GM19351 (cell line): ENCODE measurements around the gene TMEM87B.
"Not testable (repeated sequence)": the region's sequence is repeated elsewhere in the genome, so short reads cannot be mapped to it uniquely, and the experiment has no call there.

Source experiments
- ATAC-seq: cut with Tn5 transposase; IDR thresholded peaks from one replicate; pipeline ENCODE4 v1.9.1; 2021; ENCODE audit warnings: mild to moderate bottlenecking, moderate library complexity; ENCODE audit not compliant: unreplicated experiment

Gene TMEM87B

DNA sequence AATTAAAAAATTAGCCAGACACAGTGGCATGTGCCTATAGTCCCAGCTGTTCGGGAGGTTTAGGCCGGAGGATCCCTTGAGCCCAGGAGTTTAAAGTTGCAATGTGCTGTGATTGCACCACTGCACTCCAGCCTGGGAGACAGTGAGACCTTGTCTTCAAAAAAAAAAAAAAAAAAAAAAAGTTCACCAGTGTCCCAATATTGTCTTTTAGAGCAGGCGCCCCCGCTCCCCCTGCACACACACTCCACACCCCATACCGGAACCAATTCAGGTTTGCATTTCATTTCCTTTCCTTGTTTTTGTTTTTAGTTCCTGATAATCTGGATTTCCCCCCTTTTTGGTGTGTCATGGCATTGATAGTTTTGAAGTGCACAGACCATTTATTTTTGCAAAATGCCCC lies 10.4 kb downstream of the TMEM87B start:
- no peak for ATAC-seq

DNA sequence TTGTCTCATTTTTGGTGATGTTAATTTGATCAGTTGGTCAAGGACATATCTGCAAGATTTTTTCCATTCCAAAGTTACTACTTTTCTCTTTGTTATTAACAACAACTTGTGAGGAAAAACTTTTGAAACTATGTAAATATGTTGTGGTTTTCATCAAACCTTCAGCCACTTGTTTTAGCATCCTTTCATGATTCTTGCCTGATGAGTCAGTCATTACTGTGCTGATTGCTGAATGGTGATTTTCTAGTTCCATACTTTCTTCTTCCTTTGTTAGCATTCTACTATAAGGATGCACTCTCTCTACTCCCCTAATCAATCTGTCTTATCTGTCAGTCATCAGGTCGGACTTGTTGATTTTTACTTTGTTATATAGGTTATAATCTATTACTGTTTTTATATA lies 10.9 kb downstream of the TMEM87B start:
- no peak for ATAC-seq

DNA sequence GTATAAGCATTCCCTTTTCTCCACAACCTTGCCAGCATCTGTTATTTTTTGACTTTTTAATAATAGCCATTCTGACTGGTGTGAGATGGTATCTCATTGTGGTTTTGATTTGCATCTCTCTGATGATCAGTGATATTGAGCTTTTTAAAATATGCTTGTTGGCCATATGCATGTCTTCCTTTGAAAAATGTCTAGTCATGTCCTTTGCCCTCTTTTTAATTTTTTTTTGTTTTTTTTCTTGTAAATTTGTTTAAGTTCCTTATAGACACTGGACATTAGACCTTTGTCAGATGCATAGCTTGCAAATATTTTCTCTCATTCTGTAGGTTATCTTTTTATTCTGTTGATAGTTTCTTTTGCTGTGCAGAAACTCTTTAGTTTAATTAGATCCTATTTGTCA lies 14.7 kb downstream of the TMEM87B start:
- ATAC-seq: not testable (repeated sequence)

DNA sequence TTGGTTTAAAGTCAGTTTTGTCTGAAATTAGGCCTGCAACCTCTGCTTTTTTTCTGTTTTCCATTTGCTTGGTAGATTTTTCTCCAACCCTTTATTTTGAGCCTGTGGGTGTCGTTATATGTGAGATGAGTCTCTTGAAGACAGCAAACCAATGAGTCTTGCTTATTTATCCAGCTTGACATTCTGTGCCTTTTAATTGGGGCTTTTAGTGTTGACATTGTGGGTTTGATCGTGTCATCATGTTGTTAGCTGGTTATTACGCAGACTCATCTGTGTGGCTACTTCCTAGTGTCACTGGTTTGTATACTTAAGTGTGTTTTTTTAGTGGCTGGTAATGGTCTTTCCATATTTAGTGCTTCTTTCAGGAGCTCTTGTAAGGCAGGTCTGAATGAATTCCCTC lies 18.8 kb downstream of the TMEM87B start:
- ATAC-seq: no peak

DNA sequence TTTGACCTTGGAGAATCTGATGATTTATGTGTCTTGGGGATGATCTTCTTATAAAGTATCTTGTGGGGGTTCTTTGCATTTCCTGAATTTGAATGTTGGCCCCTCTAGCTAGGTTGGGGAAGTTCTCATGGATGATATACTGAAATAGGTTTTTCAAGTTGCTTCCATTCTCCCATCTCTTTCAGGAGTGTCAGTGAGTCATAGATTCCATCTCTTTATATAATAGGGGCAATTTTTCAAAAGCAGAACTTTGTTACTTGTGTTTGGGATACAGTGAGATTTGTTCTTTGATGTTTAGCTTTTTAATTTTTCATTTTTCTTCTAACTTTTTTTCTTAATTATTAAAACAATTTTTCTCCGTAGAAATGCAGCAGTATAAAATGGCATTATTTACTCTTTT lies 19.4 kb downstream of the TMEM87B start:
- ATAC-seq: no peak

DNA sequence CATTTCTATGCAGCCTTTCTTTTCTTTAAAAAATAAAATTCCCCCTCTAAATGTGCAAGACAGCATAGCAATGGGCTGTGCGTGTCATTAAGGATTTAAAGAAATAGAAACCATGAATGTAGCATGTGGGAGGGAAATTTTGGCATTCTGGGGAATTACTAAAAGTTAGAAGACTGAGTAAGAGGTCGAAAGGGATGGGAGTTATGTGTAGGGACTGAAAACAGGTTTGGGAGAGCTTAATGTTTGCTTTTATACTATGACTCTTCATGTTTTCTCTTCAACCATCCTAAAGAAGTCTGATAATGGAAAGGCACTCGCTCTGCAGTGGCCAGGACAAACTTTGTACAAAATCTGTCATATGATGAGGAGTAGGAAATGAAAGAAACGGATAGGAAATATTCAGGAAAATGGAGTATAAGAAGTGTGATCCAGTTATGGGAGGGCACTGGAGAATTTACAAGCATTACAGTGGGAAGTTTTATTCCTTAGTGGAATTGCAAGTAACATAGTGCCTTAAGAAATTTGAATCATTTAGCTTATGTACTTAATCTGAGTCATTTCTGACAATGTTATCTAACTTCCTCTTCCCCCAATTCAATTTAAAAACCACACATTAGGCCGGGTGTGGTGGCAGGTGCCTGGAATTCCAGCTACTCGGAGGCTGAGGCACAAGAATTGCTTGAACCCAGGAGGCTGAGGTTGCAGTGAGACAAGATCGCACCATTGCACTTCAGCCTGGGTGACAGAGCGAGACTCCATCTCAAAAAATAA lies 20.6 kb downstream of the TMEM87B start:
- ATAC-seq: no peak

DNA sequence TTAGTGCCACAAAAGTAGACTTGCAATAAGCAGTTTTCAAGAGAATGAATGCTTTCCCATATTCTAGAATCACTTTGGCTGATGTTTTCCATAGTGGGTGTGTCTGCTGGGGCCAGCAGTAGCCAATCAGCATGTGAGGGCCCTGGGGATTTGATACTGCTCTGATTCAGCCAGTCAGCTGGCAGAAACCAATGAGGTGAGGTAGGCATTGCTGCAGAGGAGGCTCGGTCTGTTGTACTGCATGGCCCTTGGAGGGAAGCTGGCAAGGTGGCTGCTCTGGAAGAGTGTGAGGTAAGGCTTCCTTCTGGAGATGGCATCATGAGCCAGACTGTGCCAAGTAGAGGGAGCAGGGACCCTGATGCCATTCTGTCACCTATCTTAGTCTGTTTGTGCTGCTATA lies 22.7 kb downstream of the TMEM87B start:
- no peak for ATAC-seq

DNA sequence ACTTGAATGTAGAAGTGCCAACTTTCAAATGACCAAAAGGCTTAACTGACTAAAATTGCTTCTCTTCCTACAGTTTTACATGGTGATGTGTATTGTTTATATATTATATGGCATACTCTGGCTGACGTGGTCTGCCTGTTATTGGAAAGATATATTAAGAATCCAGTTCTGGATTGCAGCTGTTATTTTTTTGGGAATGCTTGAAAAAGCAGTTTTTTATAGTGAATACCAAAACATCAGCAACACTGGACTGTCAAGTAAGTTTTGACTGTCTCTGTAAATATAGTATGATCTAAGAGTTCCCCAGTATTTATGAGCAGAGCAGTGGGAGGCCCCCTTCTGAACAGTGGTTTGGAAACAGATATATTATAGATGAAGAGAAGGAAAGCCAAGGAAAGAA lies 26.2 kb downstream of the TMEM87B start:
- ATAC-seq: no peak

DNA sequence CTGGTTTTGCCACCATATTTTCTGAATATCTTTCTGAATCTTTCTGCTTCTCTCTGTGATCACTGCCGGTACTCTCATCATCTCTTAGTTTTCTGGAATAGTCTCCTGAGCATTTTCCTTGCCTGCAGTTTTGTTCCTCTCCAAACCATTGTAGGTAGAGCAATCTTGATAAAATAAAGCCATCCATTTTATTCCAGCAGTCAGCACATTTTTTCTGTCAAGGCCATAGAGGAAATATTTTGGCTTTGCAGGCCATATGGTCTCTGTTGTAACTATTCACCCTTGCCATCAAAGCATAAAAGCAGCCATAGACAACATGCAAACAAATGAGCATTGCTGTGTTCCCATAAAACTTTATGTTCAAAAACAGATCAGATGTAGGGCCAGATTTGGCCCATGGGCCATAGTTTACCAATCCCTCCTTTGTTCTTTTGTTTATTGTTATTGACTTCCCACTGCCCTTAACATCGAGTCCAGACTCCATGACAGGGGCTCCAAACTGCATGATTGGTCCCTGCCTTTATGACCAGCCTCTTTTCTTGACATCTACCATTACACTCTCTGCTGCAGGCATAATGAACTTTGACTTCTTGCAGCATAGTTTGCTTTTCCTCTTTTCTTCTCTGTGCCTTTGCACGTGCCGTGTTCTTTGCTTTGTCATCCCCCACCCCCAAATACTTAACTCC lies 29.8 kb downstream of the TMEM87B start:
- ATAC-seq: no peak

DNA sequence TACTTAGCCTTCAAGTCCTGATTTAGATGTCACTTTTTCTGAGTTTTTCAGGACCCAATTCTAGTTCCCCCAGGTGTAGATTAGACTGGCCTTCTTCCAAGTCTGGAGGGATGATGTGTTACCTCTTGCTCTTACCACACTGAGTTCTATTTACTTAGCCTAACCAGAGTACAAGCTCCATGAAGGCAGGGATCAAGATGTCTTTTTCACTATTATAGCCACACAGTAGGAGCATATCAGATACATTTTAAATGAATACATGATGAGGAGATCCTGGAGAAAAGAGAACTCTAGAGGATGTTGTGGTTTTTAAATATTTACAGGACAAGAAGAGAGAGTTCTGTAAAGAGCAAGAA lies 30.3 kb downstream of the TMEM87B start:
- ATAC-seq: no peak

DNA sequence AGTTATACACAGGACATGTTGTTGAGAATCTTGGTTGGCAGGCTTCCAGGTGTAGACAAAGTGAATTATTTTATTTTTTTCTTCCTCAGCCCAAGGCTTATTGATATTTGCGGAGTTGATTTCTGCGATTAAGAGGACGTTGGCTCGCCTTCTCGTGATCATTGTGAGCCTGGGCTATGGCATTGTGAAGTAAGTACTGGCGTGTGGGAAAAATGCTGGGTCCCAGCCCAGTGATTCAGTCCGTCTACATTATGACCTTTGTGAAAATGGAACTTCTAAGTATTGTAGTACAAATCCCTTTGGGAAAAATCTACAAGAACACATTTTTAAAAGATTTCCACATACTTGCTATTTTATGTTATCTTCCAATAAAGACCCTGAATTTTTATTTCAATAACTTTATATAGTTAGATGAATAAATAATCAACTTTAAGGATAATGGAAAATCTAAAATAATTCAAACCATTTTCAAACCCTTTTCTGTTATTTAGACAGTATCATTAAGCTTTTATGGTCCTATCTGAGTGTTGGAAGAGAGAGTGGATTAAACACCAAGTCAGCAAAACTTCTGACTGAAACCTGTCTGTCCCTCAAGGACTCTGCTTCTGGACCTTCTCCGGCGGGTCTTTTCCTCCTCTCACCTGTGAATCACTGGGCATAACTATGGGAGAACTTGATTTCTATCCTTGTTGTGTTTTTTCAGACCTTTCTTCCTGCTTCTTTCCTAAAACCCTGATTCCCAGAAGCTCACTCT lies 31.0 kb downstream of the TMEM87B start:
- ATAC-seq: no peak

DNA sequence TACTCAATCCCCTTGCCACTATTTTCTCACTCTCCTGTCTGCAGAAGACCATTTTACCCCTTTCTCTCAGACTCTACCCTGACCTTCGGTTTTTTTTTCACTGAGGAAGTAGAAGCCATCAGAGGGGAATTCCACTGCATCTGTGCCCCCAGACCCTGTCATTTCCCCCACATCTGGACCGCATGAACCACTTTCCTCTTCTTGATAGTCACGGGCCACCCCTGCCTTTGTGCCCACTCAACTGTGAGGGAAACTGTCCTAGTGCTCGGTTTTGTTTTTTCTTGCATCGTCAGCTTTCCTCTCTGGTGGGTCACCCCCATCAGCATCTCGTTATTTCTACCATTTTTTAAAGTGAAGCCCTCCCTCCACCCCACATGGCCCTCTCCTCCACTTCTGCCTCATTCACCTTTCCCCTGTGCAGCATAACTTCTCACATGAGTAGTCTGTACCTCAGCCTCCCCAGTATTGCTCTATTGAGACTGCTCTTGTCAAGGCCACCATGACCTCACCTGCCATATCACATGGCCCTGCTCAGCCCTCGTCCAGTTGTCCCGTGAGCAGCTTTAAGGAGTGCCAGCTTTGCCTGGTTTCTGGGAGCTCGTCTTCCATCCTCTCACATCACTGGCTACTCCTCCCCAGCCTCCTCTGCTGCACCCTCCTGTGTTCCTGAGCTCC lies 32.4 kb downstream of the TMEM87B start:
- ATAC-seq: no peak

DNA sequence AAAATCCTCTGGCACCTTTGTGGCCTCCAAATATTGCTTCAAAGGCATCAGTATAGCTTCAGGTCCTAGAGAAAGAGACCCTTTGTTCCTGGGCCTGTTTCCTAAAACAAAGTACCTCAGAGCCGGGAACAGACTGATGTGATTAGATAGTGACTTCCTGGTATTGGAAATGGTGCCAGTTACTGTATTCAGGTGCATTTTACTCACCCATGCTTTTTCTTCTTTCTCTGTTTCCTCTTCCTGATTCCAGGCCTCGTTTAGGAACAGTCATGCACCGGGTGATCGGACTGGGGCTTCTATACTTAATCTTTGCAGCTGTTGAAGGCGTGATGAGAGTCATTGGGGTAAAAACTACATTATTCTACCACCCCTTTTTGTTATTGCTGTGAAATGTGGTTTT lies 34.3 kb downstream of the TMEM87B start:
- no peak for ATAC-seq

DNA sequence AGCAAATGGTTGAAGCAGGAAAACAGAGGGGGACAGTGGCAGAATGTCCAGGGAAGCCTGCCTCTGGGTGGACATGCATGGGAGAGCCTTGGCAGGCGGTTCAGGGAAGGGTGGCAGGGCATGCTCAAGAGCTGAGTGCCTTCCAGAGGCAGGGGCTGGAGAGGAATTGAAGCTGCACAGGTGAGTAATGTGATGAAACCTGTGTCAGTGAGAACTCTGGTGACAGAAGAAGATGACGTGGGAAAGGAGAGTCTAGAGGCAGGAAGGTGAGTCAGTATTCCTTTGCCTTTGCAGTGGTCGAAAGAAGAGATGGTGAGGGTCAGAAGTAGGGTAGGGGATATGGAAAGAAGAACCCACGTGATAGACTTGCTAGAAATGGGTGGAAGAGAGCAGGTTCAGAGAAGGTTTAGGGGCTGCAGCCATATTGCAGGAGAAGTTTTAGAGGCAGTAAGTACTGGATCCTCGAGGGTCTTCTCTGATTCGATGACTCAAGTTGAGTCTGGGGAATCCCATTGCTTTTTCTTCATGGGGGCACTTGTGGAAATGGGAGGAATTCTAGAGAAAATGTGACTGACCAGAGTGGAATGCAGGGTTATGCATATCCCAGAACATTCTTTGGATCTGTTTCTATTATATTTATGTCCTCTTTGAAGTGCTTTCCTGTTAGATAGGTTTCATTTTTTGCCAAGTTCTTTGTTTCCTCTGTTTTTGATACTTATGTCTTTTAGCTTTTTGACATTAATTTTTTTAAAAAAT lies 37.4 kb downstream of the TMEM87B start:
- no peak for ATAC-seq

DNA sequence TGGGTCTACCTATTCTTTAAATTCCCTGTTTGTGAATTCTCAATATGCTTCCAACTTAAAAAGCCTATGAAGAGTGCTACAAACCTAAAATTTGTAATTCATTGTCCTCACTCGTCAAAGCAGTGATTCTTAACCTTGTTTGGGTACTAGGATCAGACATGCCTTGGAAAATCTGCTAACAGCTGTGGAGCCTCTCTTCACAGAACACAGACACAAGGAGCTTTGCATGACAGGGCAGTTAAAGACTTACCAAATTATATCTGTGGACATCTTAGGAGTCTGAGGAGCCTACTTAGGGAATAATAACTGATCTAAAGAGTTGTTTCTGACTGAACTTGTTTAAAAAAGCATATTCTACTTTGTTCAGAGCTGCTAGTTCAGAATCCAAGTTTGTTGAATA lies 38.1 kb downstream of the TMEM87B start:
- no peak for ATAC-seq

DNA sequence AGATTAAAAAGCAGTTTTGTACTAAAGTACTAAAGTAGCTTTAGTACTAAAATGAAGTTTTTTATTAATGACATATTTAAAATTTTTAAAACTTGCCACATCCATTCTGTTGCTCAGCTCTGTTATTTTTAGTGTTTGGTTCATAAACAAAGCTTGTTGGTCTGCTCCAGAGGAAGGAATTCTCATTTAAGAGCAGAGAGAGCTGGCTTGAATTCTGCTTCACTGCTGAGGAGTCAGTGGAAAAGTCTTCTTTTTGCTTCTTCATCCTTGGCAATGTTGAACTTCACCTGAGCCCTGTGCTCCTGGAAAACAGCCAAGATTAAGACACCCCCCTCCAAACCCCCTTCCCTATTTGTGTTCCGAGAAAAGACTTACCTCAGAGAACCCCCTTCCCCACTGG lies 40.6 kb downstream of the TMEM87B start:
- ATAC-seq: no peak

DNA sequence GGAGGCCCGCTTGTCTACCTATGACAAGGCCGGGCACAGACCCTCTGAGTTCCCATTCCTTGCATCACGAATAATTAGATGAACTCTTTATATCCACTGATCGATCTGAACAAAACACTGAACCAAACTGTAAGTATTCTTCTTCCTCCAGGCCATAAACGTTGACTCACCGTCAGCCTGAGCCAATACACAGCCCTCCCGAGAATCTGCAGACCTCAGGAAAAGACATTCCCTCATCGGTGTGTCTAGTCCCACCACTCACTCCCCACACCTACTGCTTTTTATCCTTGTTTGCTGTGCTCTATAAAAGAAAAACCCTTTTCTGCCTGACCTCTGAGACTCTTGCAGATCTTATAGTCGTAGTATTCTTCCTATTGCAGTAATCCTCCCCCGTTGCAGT lies 41.0 kb downstream of the TMEM87B start:
- ATAC-seq: no peak

DNA sequence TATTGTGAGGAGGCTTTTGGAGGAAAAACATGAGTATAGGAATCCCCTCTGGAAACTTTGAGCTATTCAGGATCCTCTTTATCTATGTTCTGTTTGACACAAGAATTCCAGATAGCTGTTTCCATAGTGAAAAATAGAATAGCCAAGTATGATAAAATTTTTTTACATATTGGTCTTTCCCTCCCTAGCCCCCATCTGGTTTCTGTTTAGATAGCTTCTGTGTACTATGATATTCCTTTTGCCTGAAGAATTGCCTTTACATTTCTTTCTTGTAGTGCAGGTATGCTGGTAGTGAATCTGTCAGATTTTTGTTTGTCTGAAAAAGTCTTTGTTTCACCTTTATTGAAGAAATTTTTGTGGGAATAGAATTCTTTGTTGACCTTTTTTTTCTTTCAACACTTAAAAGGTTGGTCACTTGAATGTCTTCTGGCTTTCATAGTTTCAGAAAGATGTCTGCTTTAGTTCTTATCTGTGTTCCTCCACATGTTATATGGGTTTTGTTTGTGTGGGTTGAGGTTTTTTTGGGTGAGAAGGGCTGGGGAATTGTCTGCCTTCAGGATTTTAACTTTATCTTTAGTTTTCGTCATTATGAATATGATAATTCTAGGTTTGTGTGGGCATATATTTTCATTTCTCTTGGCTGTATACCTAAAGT lies 53.2 kb downstream of the TMEM87B start:
- no peak for ATAC-seq

DNA sequence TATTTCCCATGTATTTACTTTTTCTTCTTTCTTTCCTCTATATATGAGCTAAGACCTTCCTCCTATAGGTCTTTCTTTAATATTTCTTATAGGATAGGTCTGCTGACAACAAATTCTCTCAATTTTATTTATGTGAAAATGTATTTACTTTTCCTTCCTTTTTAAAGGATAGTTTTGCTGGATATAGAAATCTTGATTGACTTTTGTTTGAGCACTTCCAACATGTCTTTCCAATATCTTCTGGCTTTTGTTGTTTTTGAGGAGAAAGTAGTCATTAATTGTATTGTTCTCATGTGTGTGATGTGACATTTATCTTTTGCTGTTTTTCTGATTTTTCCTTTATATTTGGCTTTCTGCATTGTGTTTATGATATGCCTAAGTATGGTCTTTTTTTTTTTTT lies 54.2 kb downstream of the TMEM87B start:
- no peak for ATAC-seq

DNA sequence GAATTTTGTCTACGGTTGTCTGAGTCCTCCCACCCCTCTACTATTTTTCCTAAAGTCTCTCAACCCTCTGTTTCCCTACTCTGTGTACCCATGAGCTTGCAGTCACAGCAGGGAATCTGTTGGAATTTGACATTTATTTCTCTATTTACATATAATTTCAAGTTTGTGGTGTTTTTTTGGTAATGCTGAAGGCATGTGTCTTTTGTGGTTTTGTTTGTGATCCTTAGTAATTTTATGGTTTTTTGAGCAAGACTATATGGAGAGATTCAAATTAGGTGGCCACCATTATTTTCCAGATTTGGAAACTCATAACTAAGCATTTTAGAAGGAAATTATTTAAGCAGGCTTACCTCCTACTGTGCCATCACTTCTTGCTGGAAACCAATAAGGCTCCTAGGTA lies 55.9 kb downstream of the TMEM87B start:
- no peak for ATAC-seq
